ENCODE data around the gene SUSD1. TPM values are rescaled to one million over a fixed set of nuclear protein-coding genes. Genes with fewer than 3 reads are reported as not detected.

SUSD1 gene
- total and polyA plus RNA-seq, 9 of the 15 experiments (the other 6 are each of a cell fraction or from before 2014, with no cell fraction given): 10.9 to 44.4 (median 36.1) TPM

DNA sequence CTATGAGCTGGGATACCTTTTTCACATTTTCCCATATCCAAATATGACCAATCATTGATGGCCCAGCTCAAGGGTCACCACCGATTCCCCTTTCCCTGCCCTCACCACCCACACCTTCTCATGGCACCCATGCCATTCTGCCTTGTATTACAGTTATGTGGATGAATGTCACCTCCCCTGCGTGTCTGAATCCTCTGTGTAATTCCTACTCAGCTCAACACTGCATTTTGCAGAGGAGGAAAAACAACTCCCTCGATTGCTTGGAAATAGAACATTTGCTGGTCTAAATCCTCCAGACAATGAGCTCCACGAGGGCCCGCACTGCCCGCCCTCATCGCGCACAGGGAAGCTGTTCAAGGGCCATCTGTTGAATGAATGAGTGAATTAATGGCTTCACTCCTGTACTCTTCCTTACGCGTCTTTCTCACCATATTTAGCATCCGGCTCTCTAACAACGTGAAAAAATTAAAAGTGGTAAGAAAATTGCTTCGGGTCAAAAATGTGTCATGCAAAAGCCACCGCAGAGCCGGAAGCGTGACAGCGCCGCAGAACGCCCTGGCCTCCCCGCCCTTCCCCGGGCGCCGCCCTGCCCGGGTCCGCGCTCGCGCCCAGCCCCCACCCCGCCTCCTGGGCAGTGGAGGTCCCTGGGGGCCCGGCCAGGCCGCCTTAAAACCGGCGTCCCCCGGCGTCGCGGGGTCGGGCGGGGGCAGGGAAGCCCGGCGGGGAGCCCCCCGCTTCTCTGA lies 704 bp downstream of the SUSD1 start (continued):
- TF ChIP-seq, protein P1, sequence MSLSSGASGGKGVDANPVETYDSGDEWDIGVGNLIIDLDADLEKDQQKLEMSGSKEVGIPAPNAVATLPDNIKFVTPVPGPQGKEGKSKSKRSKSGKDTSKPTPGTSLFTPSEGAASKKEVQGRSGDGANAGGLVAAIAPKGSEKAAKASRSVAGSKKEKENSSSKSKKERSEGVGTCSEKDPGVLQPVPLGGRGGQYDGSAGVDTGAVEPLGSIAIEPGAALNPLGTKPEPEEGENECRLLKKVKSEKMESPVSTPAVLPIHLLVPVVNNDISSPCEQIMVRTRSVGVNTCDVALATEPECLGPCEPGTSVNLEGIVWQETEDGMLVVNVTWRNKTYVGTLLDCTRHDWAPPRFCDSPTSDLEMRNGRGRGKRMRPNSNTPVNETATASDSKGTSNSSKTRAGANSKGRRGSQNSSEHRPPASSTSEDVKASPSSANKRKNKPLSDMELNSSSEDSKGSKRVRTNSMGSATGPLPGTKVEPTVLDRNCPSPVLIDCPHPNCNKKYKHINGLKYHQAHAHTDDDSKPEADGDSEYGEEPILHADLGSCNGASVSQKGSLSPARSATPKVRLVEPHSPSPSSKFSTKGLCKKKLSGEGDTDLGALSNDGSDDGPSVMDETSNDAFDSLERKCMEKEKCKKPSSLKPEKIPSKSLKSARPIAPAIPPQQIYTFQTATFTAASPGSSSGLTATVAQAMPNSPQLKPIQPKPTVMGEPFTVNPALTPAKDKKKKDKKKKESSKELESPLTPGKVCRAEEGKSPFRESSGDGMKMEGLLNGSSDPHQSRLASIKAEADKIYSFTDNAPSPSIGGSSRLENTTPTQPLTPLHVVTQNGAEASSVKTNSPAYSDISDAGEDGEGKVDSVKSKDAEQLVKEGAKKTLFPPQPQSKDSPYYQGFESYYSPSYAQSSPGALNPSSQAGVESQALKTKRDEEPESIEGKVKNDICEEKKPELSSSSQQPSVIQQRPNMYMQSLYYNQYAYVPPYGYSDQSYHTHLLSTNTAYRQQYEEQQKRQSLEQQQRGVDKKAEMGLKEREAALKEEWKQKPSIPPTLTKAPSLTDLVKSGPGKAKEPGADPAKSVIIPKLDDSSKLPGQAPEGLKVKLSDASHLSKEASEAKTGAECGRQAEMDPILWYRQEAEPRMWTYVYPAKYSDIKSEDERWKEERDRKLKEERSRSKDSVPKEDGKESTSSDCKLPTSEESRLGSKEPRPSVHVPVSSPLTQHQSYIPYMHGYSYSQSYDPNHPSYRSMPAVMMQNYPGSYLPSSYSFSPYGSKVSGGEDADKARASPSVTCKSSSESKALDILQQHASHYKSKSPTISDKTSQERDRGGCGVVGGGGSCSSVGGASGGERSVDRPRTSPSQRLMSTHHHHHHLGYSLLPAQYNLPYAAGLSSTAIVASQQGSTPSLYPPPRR (CRISPR knock-in tag; IDR thresholded peaks at IDR 0.05; ENCODE audit: borderline replicate concordance): no peak
- TF ChIP-seq, protein P2, sequence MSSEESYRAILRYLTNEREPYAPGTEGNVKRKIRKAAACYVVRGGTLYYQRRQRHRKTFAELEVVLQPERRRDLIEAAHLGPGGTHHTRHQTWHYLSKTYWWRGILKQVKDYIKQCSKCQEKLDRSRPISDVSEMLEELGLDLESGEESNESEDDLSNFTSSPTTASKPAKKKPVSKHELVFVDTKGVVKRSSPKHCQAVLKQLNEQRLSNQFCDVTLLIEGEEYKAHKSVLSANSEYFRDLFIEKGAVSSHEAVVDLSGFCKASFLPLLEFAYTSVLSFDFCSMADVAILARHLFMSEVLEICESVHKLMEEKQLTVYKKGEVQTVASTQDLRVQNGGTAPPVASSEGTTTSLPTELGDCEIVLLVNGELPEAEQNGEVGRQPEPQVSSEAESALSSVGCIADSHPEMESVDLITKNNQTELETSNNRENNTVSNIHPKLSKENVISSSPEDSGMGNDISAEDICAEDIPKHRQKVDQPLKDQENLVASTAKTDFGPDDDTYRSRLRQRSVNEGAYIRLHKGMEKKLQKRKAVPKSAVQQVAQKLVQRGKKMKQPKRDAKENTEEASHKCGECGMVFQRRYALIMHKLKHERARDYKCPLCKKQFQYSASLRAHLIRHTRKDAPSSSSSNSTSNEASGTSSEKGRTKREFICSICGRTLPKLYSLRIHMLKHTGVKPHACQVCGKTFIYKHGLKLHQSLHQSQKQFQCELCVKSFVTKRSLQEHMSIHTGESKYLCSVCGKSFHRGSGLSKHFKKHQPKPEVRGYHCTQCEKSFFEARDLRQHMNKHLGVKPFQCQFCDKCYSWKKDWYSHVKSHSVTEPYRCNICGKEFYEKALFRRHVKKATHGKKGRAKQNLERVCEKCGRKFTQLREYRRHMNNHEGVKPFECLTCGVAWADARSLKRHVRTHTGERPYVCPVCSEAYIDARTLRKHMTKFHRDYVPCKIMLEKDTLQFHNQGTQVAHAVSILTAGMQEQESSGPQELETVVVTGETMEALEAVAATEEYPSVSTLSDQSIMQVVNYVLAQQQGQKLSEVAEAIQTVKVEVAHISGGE (CRISPR knock-in tag; IDR thresholded peaks at IDR 0.05): no peak; a peak in 1 of 6 replicates
- TF ChIP-seq KLF10 (CRISPR knock-in tag; IDR thresholded peaks at IDR 0.05) (no peak), SAFB2 (IDR thresholded peaks at IDR 0.05; ENCODE audit: borderline replicate concordance, low read depth, low read length, severe bottlenecking) (no peak), CHD2 (IDR thresholded peaks at IDR 0.05; ENCODE audit: low read depth, low read length) (no peak), U2AF2 (optimal IDR thresholded peaks at IDR 0.05; ENCODE audit: low read depth, low read length) (no peak), ARID2 (IDR thresholded peaks at IDR 0.05) (no peak; the same call in 1 of the 2 replicates), HDAC1 (IDR thresholded peaks at IDR 0.05) (peak in 1 of 2 experiments; percentile 25; a peak in 1 of 4 replicates)
- TF ChIP-seq, protein P3, sequence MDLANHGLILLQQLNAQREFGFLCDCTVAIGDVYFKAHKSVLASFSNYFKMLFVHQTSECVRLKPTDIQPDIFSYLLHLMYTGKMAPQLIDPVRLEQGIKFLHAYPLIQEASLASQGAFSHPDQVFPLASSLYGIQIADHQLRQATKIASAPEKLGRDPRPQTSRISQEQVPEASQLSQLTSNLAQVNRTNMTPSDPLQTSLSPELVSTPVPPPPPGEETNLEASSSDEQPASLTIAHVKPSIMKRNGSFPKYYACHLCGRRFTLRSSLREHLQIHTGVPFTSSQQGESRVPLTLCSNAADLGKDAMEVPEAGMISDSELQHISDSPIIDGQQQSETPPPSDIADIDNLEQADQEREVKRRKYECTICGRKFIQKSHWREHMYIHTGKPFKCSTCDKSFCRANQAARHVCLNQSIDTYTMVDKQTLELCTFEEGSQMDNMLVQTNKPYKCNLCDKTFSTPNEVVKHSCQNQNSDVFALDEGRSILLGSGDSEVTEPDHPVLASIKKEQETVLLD (IDR thresholded peaks at IDR 0.05): 0 out of 2 replicates have a peak, but pooled peaks have one; percentile 13

All from K562 (cell line).